Measurements from ENCODE around the gene RNASE8.

DNA sequence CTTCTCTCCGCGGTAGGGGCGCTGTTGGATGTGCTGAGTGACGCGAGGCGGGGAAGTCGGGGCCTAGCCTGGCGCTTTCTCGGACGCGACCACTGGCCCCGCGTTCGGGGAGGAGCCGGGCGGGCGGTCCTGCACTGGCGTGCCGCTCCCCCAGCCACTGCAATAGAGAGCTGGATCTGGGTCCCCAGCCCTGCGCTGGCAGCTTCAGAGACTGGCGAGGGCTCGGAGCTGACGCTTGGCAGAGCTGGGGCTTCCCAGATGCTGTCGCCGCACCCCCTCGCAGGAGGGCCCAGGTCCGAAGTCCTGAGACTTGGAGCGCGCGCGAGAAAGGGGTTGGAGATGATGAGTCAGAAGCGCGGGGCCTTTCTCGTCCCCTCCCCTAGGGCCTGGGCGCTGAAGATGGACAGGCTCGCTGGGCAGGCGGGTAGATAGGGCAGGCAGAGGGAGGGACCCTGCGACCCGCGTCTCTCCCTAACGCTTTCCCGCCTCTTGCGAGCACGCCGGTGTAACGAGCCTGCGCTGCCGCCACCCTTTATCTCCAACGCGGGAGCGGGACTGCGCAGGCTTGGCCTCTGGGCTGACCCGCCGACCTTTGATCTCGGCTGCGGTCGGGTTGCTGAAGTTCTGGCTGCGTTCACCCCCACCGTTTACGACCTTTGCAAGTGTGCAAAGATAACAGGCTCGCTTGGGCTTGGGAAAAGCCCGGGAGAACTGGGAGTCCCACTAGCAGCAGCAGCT lies 46.3 kb downstream of the RNASE8 start:
- TF ChIP-seq TARDBP (IDR thresholded peaks at IDR 0.05) (no peak), FOXM1 (IDR thresholded peaks at IDR 0.05; ENCODE audit: borderline replicate concordance) (peak; percentile 88), HDGF (IDR thresholded peaks at IDR 0.05; ENCODE audit: borderline replicate concordance) (no peak), SUZ12 (IDR thresholded peaks at IDR 0.05) (no peak), FOXK2 (IDR thresholded peaks at IDR 0.05) (no peak), LEF1 (IDR thresholded peaks at IDR 0.05; ENCODE audit: borderline replicate concordance) (0 out of 2 replicates have a peak, but pooled peaks have one; percentile 60), L3MBTL2 (conservative IDR thresholded peaks at IDR 0.05) (peak; percentile 90), ELF4 (IDR thresholded peaks at IDR 0.05) (peak; percentile 43; the same call in 1 of the 2 replicates), BHLHE40 (IDR thresholded peaks at IDR 0.05; ENCODE audit: borderline replicate concordance) (peak; percentile 96)
